HG03342 (cell line): ENCODE data around the gene CLPSL2.

Experiments
- ATAC-seq: cut with Tn5 transposase; IDR thresholded peaks from one replicate; pipeline ENCODE4 v1.9.1; 2021; ENCODE audit warnings: mild to moderate bottlenecking, moderate library complexity; ENCODE audit not compliant: unreplicated experiment

The CLPSL2 gene

GRCh38 chr6:35786272-35786671 lies 9.9 kb downstream of the CLPSL2 start:
- ATAC-seq, result no peak

GRCh38 chr6:35786810-35787209 lies 10.4 kb downstream of the CLPSL2 start:
- no peak for ATAC-seq

- no peak for ATAC-seq
Observed at GRCh38 chr6:35787266-35788218, 11.1 kb downstream of the CLPSL2 start.

GRCh38 chr6:35788423-35788982 lies 12.1 kb downstream of the CLPSL2 start:
- ATAC-seq, result no peak

- ATAC-seq, result no peak
Observed at GRCh38 chr6:35790683-35791082, 14.3 kb downstream of the CLPSL2 start.

- no peak for ATAC-seq
Observed at GRCh38 chr6:35794536-35795452, 18.4 kb downstream of the CLPSL2 start.

- ATAC-seq, result no peak
Observed at GRCh38 chr6:35795453-35796071, 19.2 kb downstream of the CLPSL2 start.

- no peak for ATAC-seq
Observed at GRCh38 chr6:35796236-35796635, 19.8 kb downstream of the CLPSL2 start.

GRCh38 chr6:35797837-35798526 lies 21.6 kb downstream of the CLPSL2 start:
- ATAC-seq, result no peak

GRCh38 chr6:35798706-35799105 lies 22.3 kb downstream of the CLPSL2 start:
- ATAC-seq, result no peak

- ATAC-seq, result no peak
Observed at GRCh38 chr6:35801148-35801547, 24.8 kb downstream of the CLPSL2 start.

GRCh38 chr6:35804996-35805736 lies 28.8 kb downstream of the CLPSL2 start, which contains the start of gene LHFPL5:
TSS of gene LHFPL5 (plus strand) at chr6:35805352. CDS start at chr6:35805671, 319 bp downstream.
- ATAC-seq, result no peak

- ATAC-seq, result no peak
Observed at GRCh38 chr6:35808688-35809087, 32.3 kb downstream of the CLPSL2 start.

GRCh38 chr6:35809809-35810208 lies 33.4 kb downstream of the CLPSL2 start:
- ATAC-seq, result no peak

- no peak for ATAC-seq
Observed at GRCh38 chr6:35810971-35811698, 34.7 kb downstream of the CLPSL2 start.

GRCh38 chr6:35811699-35811995 lies 35.2 kb downstream of the CLPSL2 start:
- ATAC-seq, result no peak

GRCh38 chr6:35817515-35817914 lies 41.1 kb downstream of the CLPSL2 start:
- ATAC-seq, result no peak

GRCh38 chr6:35823601-35824000 lies 47.2 kb downstream of the CLPSL2 start:
- no peak for ATAC-seq
